GM21515 (cell line): Measurements from ENCODE around the gene SPATA13.
"Not testable (repeated sequence)": the region's sequence is repeated elsewhere in the genome, so short reads cannot be mapped to it uniquely, and the experiment has no call there.

Source experiments
- ATAC-seq: cut with Tn5 transposase; IDR thresholded peaks from one replicate; pipeline ENCODE4 v1.9.1; 2021; ENCODE audit not compliant: unreplicated experiment

The SPATA13 gene

DNA sequence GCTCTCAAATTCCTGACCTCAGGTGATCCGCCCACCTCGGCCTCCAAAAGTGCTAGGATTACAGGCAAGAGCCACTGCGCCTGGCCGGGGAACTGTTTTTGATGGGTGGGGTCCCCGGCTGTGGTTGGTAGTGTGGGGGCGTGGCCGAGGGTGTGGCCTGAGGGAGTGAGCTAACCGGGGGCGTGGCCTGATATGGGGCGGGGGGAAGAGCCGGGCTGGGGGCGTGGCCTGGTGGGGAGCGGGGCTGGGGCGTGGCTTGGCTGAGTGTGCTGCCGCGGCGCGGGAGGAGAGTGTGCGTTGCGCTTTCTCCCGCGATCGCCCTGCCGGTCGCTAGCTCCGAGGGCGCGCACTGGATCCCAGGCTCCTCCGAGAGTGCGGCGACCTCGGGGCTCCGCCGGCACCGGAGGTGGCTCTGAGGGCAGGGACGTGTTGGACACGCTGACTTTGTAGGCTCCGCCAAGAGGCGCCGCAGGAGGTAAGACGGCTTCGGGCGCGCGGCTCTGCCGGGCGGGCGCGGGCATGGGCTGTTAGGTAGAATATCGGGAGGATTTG lies at the start of gene SPATA13:
TSS of gene SPATA13 (plus strand) at position 263 of the 552 bp plus-strand sequence. CDS start 62,210 bp downstream, outside the sequence.
- ATAC-seq = peak; percentile 79

DNA sequence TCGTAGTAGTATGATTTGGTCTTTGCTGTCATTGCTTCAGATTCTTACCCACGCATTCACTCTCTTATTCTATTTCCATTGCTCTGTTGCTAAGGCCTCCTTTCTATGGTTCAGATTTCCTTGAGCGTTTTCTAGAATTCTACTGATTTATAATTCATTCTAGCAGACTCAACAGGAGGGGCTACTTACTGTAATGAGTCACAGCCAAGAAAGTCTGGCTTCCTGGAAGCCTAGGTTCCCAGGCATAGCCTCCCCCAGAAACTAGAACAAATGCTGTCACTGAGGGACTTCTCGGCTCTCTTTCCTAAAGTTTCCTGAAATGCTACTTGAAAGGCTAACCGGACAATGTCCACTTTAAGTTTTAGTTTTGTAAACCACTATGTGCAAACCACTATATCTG lies 47.7 kb upstream of the SPATA13 start:
- ATAC-seq = no peak

DNA sequence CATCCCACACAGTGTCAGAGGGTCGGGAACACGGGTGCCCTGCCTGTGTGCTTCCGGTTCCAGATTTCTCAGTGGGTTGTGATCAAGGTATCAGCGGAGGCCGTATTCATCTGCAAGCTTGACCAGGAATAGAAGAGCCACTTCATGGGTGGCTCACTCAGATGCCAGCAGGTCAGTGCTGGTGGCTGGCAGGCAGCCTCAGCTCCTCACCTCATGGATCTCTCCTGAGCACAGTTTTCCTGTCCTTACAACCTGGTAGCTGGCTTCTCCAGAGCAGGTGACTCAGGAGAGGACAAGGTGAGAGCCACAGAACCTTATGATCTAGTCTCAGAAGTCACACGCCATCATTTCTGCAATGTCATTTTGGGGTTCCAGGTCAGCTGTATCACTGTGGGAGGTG lies 44.8 kb upstream of the SPATA13 start:
- no peak for ATAC-seq

DNA sequence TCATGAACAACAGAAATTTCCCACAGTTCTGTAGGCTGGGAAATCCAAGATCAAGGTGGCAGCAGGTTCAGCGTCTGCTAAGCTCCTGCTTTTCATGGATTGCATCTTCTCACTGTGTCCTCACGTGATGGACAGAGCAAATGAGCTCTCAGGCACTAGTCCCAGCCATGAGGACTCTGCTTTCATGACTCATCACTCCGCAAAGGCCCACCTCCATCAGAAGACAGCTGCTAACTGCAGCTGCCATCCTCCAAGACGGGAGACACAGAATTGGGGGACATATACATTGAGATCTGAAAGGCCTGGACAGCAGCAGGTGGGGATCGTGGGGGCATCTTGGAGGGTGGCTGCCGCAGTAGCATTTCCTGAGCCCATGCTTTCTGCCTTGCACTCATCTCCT lies 44.4 kb upstream of the SPATA13 start:
- no peak for ATAC-seq

DNA sequence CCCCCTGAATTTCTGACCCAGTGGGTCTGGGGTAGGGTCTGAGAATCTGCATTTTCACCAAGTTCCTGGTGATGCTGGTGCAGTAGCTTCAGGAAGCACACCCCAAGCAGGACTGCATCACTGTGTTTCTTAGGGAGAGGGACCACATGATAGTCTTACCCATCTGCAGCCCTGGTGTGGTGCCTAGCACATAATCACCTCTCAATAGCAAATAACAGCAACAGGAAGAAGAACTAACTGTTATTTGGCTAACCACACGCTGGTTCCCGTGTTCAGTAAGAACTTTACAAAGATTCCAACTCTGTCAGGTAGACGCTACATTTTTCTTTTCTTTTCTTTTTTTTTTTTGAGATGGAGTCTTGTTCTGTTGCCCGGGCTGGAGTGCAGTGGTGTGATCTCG lies 41.9 kb upstream of the SPATA13 start:
- ATAC-seq = no peak

DNA sequence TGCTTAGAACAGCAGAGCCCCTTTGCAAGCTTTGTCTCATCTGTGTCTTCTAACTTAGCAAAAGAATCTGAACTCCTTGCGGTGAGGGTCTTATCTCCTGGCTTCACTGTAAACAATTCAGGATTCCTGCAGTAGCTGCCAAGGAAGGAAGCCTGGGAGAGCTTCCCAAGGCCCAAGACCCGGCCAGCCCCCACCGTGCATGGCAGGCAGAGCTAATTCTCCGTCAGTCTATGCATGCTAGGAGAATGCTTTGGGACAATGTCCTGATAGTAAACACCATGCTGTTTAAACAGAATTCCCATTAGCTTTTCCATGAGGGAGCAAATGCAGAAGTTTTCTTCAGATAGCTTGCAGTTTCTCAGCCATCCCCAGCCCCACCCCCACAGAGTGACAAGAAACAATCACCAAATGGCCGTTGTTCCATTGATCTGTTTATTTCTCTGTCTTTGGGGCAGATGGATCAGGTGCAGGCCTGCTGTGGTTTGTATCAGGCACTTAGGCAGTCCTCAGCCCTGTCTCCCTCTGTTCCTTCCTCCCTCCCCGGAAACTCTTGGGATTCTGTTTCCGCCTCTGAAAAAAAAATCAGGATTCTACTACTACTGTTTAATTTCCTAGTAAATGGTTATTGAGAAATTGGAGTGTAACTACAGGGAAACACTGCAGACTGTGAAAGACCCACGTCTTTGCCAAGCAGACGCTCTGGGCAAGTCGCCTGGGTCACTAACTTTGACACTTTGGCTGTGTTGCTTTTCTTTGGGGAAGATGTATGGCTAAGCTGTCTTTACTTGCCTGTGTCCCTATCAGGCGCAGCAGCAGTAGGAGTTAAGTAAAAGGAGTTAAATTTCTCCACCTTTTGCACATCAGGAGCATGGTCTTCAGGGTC lies 40.7 kb upstream of the SPATA13 start:
- ATAC-seq = no peak

DNA sequence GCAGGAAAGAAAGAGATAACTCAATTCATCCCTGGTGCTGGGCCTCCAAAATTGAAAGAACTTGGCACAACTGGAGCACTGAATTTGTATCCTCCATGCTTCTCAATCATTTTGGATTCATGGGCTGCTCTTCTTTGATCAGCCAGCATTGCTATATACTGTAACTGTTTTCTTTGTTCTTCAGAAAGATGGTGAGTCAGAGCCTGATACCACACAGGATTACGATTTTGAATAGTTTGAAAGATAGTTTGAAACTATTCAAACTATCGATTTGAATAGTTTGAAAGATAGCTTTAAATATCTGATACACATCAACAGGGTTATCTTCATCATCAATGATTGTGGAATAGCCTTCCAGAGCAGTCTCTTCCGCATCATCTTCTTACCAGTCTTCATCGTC lies 38.5 kb upstream of the SPATA13 start:
- ATAC-seq = not testable (repeated sequence)

DNA sequence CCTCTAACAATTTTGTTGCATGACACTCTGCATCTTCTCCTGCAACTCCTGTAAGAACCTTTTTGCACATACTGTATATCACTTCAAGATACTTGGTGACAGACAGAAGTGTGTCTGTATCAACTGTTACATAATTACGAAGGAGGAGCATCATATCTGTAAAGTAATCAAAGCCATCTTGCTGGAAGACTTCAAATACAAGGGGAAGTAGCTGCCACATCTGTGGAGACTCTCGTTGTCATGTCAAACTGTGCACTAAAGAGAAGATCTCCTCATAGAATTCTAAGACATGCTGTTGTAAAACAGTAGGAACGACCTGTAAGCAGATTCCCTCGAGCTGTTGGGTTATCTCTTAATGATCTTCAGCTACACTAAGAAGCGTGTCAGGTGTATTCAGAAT lies 38.0 kb upstream of the SPATA13 start:
- no peak for ATAC-seq

DNA sequence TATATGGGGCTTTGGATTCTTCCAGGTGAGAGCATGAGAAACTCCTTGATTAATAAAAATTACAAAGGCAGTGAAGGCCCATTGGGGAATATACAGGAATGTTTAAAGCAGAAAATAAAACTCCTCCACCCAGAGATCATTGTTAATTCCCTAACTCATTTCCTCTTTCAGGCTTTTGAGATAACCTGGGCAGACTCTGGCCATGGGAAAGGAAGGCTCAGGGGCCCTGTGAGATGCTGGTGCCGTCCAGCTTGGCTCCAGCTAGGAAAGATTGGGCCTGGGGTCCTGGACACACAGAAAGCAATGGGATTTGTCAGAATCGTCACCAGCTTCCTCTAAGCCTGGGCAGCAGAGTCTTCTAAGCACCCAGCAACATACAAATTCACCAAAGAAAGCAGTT lies 36.8 kb upstream of the SPATA13 start:
- no peak for ATAC-seq

DNA sequence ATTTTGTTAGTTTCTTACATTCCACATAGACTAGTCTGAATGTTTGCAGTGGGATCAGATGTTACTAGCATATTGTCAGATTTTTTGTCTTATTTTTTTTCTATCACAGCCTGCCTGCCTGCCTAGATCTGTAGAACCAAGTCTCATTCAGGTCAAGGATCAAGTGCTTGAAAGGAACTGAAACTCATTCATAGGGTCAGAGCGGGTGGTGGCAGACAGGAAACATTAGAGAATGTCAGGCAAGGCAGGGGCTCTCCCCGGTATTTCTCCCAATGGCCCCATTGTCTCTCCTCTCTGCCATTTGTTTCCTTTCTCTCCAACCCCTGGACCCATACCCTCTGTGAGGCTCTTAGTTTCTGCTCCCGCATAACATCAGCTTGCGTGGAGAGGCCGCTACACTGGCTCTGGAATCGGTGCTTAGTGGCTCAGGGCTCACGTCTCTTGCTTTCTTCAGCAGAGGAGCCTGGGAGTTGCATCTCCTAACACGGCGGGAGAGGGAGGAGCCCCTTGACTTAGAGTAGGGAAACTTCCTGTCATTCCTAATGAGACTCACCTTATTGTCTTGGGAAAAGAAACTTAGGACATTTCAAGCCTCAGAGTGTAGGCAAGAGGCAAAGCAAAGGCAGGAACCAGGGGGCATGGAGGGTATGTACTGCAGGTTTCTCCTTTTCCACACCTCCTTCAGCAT lies 35.6 kb upstream of the SPATA13 start:
- peak; percentile 83 for ATAC-seq

DNA sequence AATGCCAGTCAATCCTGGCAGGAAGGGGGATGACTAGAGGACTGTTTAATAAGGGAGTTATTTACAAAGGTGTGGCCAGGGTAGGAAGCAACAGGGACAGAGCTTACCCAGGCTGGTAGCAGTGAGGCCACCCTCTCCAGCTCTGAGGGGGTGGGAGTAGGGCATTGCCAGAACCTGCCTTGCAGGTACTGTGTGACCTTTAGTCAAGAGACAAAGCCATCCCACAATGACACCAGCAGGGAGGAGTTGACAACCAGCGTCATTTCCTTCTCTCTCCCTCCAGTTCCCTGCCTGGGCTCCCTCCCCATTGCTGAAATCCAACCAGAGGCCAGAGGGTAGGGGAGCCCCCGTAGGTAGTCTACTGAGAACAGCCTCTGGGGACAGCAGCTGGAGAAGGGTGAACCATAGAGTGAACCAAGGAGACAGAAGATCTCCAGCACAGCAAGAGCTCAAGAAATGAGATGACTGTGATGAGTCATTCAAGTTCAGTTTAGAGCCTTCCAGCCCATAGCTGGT lies 33.3 kb upstream of the SPATA13 start:
- ATAC-seq = peak; percentile 70

DNA sequence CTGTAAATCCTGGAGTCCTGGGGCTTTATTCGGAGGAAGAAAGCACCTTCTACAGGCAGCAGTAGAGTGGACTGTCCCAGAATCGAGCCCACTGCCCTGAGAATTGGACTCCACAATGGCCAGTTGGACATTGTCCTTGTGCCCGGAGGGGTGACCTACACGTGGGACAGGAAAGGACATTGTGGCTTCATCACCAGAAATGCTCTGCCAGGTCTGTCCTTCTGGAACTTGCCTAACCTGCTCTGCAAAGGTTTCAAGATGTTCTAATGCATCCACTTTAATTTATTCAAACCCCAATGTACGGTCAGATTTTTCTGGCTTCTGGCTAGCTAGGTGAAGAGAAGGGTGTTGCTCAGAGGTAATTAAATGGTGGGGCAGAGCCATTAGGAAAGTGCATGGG lies 32.4 kb upstream of the SPATA13 start:
- no peak for ATAC-seq

DNA sequence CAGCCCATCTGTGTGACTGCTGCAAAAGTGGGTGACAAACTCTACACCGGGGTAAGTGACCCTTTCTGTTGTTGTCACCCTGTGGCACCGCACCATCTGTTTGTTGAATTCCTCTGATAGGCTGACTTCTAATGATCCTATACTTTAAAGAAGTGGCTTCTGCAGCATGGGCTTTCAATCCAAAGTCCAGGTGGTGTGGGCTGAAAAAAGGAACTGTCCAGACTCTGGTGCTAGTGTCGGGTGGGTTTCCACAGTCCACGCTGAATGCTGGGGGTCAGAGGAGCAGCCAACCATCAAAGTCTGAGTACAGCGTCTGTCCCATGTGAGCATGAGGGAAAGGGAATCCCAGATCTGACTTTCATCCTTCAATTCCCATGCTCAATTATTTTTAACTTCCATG lies 31.6 kb upstream of the SPATA13 start:
- ATAC-seq = no peak

DNA sequence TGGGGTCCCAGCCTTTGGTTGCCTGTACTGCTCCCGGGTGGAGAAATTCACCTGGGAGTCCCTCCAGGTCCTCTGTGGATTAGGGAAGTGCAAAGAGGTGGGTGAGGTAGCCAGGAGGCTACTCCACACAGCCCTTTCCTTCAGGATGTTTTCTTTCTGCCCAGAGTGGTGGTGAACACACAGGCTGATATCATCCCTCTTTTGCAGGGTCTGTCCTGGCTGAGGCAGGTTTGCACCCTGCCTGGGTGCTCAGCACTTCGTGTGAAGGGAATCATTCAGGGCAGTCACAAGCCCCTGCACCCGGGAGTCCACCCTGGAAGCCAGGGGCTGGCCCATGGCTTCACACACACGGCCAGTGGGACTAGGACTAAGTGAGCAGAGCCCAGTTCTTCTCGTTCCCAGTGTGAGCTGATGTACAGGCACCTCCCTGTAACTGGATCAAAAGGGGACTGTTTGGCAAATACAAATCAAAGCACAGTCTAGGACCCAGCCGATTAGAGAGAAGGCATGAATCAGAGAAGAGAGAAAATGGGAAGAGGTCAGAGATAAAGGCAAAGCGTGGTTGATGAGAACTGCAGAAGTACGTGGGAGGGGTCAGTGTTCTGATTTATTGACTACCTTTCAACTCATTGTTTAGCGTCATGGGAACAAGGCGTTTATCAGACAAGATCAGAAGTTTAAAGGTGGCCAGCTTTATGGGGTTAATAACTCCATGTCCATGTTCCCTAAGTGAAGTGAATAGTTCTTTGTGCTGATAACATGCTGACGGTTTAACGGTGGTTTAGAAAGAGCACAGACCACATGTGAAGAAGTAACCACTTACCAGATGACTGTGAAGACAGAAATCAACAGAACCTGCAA lies 30.4 kb upstream of the SPATA13 start:
- no peak for ATAC-seq

DNA sequence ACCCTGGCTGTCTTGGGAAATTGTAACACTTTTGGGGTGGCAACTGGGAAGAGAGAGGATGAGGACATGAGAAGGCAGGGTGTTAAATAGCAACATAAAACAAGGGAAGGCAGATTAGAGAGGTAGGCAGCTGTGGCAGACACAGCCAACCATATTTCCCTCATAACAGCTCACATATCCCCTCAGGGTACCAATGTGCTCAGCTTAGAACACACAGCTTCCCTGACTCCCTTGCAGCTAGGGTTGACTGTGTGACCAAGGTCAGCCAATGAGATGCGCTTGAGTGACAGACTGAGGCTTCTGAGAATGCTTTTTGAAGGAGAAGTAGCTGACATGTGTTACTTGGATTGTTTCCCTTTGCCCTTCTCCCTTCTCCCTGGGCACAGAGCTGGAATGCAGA lies 28.8 kb upstream of the SPATA13 start:
- ATAC-seq = no peak

DNA sequence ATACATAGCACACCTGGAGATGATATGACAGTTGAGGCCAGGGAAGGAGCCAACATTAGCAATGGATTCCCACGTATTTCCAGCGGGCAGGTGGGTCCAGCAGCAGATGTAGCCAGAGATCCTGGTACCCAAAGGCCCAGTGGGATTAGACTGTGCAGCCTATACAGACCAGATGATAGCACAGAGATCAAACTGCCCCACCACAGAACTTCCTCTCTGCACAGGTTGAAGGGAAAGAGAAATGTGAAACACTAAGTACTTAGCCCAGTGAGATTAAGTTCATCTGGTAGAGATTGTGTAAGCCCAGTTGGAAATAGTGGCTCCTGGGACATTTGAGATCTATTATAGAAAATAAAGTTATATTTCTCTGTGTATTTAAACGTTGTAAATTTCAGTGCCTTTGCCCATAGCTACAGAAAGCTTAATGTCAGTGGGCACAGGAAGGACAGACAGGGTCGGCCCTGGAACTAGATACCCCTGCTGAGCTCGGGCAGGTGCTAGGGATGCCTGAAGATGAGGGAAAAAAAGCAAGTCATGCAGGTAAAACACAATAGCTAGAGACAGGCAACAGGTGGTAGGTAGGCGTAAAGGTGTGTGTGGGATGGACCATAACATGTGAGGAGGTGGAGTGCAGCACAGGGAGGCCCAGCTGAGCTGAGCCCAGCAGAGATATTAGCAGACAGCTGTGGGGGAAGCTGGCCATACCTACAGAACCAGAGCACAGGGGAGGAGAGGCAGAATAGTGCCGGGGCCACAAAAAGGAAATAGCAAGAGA lies 27.3 kb upstream of the SPATA13 start:
- no peak for ATAC-seq

DNA sequence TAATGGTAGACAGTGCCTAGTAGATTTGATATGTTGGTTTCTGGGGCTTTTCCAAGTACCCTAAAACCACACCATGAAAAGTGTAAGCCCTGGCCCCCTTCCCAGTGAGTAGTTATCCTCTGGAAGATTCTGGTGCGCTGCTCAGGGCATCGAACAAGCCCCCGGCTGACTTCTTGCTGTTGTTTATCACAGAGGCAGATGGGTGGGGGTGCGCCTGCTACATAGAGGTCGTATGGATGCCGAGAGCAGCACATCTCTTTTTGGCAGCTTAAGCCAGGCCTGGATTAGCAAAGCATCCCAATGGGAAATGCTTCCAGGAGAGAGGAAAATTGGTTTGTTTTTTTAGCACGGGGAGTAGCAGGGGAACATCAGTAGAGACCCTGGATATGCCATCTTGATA lies 26.3 kb upstream of the SPATA13 start:
- ATAC-seq = no peak

DNA sequence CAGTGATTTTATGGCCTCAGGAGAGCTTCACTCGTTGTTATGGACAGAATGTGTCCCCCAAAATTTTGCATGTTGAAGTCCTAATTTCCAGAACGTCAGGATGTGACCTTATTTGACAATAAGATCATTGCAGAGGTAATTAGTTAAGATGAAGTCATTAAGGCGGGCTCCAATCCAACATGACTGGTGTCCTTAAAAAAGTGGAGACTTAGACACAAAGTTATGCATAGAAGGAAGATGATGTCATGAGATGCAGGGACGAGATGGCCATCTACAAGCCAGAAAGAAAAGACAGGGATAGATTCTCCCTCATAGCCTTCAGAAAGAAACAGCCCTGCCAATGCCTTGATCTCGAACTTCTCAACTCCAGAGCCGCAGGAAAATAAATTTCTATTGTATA lies 25.8 kb upstream of the SPATA13 start:
- ATAC-seq = no peak

DNA sequence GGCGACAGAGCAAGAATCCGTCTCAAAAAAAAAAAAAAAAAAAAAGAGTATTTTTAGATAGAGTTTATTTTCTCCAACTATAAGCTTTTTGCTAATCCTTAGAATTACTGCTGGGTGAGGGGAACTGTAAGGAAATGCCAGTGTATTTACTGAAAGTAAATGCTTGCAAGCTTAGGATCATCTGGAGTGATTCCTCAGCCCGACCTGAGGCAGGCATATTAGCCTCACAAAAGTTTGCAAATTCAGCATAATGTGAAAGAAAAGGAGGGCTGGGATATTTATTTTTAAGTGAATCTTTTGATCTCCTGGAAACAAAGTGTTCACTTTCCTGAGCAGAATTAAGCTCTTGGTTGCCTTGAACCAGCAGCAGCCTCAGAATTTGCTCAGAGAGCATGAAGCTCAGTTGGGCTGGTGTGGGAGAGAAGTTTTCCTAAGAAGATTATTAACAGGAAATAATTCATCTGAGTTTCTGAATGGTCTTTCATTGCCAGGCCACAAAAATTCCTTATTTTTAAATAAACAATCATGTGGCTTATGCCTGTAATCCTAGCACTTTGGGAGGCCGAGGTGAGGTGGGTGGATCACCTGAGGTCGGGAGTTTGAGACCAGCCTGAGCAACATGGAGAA lies 24.7 kb upstream of the SPATA13 start:
- no peak for ATAC-seq

DNA sequence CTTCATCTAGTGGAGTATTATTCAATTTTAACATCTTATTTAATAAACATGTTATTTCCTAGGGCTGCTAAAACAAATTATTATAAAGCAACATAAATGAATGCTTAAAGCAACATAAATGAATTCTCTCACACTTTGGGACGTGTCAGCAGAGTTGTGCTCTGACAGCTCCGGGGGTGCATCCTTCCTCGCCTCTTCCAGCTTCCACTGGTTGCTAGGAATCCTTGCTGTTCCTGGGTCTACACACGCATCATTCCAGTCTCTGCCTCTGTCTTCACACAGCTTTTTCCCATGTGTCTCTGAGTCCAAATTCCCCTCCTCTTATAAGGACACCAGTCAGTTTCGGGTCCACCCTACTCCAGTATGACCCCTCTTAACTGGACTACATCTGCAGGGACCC lies 21.6 kb upstream of the SPATA13 start:
- no peak for ATAC-seq
